T-helper 17 cell (primary cell): Measurements from ENCODE around the gene DNASE2. TPM values are rescaled to one million over a fixed set of nuclear protein-coding genes. Genes with fewer than 3 reads are reported as not detected.
"Not testable (repeated sequence)": the region's sequence is repeated elsewhere in the genome, so short reads cannot be mapped to it uniquely, and the experiment has no call there.

ENCODE experiments used
- ATAC-seq: fragments of 150-1000 bp; cut with Tn5 transposase; 2 replicates; pipeline ENCODE4 v1.10.0; 2021; ENCODE audit warnings: mild to moderate bottlenecking, moderate library complexity
- DNase-seq, 3 donors: peaks; one replicate each; pipeline versions ENCODE4 v3.0.0 to v3.0.0-alpha.2; 2020 to 2021
- H3K9me3 ChIP-seq: one replicate; pipeline ENCODE4 v1.7.0; 2013; ENCODE audit warnings: low read length, mild to moderate bottlenecking; ENCODE audit not compliant: control insufficient read depth, poor library complexity, severe bottlenecking
- H3K27ac Mint-ChIP-seq: one replicate; pipeline ENCODE4 v1.8.0; 2022; ENCODE audit warnings: mild to moderate bottlenecking, moderate library complexity, mixed read lengths
- H3K27me3 Mint-ChIP-seq: one replicate; pipeline ENCODE4 v1.8.0; 2022; ENCODE audit warnings: mixed read lengths
- H3K36me3 Mint-ChIP-seq: one replicate; pipeline ENCODE4 v1.8.0; 2022; ENCODE audit warnings: low read depth, mixed read lengths
- H3K4me1 Mint-ChIP-seq: one replicate; pipeline ENCODE4 v1.8.0; 2022; ENCODE audit warnings: mild to moderate bottlenecking, mixed read lengths
- H3K4me3 Mint-ChIP-seq: one replicate; pipeline ENCODE4 v1.8.0; 2022; ENCODE audit warnings: mild to moderate bottlenecking, moderate library complexity, mixed read lengths
- total RNA-seq, 4 donors: library from RNA in 2 of 4; stranded (reverse) in 2 of 4; gene quantifications; one replicate each; pipeline ENCODE4 v1.2.3 and lab custom pipeline; 2022 to 2026

The DNASE2 gene
- total RNA-seq, 2 donors from 2014 or later: 17.8 to 19.8 TPM

DNA sequence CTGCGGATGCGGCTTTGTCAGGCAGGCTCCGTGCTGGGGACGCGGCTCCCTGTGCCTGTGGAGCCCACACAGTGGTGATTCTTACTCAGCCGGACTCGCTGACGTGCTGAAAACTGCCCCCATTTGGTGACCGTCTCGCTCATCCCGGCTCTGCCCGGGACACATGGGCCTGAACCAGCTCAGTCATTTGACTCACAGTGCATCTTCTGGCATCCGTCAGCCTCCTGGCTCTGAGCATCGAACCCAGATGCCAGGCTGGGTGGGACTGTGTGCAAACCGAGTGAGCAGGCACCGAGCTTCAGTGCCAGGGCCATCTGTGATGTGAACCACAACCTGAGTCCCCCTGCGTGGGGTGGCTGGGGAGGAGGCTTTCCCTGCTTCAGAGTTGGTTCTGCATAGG lies 15.2 kb upstream of the DNASE2 start:
- peaks cover 4% of the 10 kb centered on the region for H3K36me3 Mint-ChIP-seq
- DNase-seq (no peak), ATAC-seq (no peak)
- H3K9me3 ChIP-seq: no peaks in the 10 kb centered on the region
- no peak overlapping the region for H3K27ac Mint-ChIP-seq
- peaks cover 13% of the 10 kb centered on the region for H3K4me1 Mint-ChIP-seq
- H3K4me3 Mint-ChIP-seq: no peak overlapping the region
- no peaks in the 10 kb centered on the region for H3K27me3 Mint-ChIP-seq

DNA sequence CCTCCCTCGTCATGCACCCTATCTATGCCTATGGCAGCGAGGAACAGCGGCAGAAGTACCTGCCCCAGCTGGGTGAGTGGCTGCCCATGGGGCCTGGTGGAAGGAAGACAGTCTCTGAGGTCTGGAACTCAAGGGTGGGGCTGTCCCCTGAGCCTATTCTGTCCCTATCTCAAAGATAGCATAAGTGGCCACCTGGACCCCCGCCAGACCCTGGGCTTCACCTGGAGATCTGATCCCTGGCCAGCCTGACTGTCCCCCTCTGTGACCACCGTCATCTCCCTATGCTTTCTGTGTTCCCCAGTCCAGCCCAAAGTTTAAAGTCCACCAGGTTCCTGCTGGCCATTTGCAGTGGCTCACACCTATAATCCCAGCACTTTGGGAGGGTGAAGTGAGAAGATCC lies 12.3 kb upstream of the DNASE2 start:
- DNase-seq (no peak), ATAC-seq (no peak)
- Mint-ChIP-seq H3K27me3 (no peaks in the 10 kb centered on the region), H3K36me3 (peaks cover 7% of the 10 kb centered on the region), H3K4me3 (peak overlapping the region; percentile 21), H3K4me1 (peaks cover 25% of the 10 kb centered on the region), H3K27ac (peak overlapping the region; percentile 57)
- no peaks in the 10 kb centered on the region for H3K9me3 ChIP-seq

DNA sequence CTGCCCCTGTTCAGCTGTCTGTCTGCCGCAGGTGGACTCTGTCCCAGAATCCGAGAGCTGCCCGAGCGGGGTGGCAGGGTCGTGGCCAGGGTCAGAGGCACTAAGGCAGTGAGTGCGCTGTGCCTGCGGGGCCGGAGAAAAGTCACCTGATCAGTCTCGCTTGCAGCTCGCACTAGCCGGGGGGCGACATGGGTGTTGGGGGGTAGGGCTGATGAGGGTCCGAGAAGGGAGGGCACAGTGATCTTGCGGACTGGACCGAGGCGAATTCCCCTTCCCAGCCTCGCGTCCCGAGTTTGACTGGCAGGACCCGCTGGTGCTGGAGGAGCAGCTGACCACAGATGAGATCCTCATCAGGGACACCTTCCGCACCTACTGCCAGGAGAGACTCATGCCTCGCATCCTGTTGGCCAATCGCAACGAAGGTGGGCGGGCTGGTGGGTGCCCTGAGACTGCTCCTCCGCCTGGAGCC lies 10.3 kb upstream of the DNASE2 start:
- peaks cover 27% of the 10 kb centered on the region for H3K4me1 Mint-ChIP-seq

DNA sequence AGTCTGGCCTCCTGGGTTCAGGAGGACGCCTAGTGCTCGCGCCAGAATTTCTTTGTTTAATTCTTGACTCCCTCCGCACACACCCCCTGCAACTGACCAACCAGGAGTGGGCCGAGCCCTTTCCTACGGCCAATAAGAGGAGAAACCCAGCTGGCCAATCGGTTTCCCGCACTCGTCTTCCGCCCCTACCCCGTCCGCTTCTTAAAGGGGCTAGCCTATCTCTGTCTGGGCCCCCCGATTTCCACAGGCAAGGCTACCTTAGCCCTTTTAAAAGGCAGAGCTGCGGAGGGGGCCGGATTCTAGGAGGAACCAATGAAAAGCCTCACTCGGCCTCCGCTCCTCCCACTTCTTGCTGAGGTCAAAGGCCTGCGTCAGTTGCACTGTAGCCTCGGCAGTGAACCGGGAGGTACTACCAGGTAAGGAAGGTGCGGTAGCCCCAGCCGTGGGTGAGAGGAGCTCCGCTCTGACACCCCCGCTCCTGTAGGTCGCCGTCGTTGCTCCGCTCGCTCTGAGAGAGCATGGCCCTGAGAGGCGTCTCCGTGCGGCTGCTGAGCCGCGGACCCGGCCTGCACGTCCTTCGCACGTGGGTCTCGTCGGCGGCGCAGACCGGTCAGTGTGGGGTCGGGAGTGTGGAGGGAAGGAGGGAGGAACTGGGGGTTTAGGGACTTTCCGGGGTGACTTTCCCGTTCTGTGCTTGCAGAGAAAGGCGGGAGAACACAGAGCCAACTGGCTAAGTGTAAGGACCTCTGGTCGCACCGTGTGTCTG lies 9.7 kb upstream of the DNASE2 start, which contains the start of gene GCDH:
TSS of gene GCDH (plus strand) at position 374 of the 766 bp plus-strand sequence. CDS start at position 519, 145 bp downstream.
- peak within 1 kb of the TSS; percentile 94 for H3K27ac Mint-ChIP-seq
- peaks cover 31% of the 10 kb centered on the region for H3K4me1 Mint-ChIP-seq
- peak; percentile 91 for ATAC-seq
- H3K36me3 Mint-ChIP-seq: peaks cover 7% of the 10 kb centered on the region
- peak; percentile 83 to 92 (median 90) for DNase-seq
- H3K27me3 Mint-ChIP-seq: no peaks in the 10 kb centered on the region
- peak within 1 kb of the TSS; percentile 99 for H3K4me3 Mint-ChIP-seq
- no peaks in the 10 kb centered on the region for H3K9me3 ChIP-seq

More for the DNA sequence above, 10.3 kb upstream of the DNASE2 start:
- DNase-seq: no peak
- Mint-ChIP-seq H3K27me3 (no peaks in the 10 kb centered on the region), H3K36me3 (peaks cover 7% of the 10 kb centered on the region), H3K27ac (peak overlapping the region; percentile 94), H3K4me3 (peak overlapping the region; percentile 99)
- H3K9me3 ChIP-seq: no peaks in the 10 kb centered on the region
- ATAC-seq: no peak

DNA sequence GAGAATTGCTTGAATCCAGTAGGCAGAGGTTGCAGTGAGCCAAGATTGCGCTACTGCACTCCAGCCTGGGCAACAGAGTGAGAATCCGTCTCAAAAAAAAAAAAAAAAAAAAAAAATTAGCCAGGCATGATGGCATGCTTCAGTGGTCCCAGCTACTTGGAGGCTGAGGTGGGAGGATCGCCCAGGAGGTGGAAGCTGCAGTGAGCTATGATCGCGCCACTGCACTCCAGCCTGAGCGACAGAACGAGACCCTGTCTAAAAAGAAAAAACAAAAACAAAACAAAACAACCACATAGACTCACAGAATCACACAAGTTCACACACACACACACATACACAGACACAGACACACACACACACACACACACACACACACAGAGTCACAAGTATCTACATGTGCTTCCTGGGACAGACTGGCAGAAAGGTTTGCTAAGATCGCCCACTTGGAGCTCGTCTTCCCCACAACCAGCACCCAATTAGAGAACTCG lies 9.1 kb upstream of the DNASE2 start:
- peak overlapping the region; percentile 94 for H3K27ac Mint-ChIP-seq
- not testable (repeated sequence) for H3K27me3 Mint-ChIP-seq, H3K9me3 ChIP-seq, H3K36me3 Mint-ChIP-seq, DNase-seq, ATAC-seq
- H3K4me1 Mint-ChIP-seq: peaks cover 31% of the 10 kb centered on the region
- peak overlapping the region; percentile 99 for H3K4me3 Mint-ChIP-seq

DNA sequence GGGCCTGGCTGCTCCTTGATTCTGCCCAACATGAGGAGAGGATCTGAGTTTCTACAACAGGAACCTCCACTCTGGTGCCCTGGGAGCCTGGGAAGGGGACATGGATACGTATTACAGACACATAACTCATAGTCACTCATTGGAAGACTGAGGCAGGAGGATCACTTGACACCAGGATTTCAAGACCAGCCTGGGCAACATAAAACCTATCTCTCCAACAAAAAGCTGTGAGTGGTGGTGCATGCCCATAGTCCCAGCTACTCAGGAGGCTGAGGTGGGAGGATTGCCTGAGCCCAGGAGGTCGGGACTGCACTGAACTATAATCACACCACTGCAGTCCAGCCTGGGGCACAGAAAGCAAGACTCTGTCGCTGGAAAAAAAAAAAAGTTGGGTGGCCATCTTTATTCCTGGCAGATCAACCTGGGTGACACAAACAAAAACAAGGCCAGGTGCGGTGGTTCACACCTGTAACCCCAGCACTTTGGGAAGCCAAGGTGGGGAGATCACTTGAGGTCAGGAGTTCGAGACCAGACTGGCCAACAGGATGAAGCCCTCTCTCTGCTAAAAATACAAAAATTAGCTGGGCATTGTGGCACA lies 6.9 kb upstream of the DNASE2 start:
- DNase-seq: no peak
- peaks cover 25% of the 10 kb centered on the region for H3K4me1 Mint-ChIP-seq
- no peak for ATAC-seq

DNA sequence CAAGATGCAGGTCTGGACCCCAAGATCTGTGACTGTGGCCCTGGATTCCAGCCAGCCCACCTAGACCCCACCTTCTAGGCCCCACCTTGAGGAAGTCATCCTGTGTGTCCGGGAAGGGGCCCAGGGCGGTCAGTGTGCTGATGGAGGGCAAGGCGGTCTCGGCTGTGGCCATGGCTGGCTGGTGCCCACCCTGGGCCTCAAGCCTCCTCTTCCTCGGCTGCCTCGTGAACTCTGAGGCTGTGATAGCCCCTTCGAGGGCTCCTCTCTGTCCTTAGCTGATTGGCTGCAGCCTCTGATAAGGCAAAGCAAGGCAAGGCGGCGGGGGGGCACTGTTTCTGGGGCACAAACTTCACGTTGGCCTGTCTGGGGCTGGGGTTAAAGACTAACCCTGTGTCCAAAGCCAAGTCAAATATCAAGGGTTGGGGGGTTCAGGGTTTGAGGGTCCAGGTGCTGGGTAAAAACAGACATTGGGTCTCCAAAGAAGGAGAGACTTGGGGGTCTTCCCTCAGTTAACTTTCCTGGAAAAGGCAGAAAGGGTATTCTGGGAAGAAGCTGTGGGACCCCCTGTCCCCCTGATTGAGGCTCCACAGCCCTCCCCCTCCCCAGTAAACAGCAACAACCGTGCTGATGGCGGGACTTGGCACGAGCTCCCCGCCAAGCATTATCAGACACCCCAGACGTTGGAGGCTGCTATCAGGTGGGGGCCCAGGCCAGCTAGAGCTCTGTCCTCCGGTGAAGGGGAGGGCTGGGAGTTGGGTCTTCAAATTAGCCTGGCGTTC lies 5.9 kb upstream of the DNASE2 start, which contains the start of gene KLF1:
TSS of gene KLF1 (minus strand) at position 233 of the 779 bp plus-strand sequence. CDS start at position 172, 61 bp downstream.
- H3K27me3 Mint-ChIP-seq: no peaks in the 10 kb centered on the region
- ATAC-seq (no peak), DNase-seq (no peak)
- peaks cover 27% of the 10 kb centered on the region for H3K4me1 Mint-ChIP-seq
- peaks cover 5% of the 10 kb centered on the region for H3K36me3 Mint-ChIP-seq
- no peak within 1 kb of the TSS for H3K27ac Mint-ChIP-seq
- no peaks in the 10 kb centered on the region for H3K9me3 ChIP-seq
- H3K4me3 Mint-ChIP-seq: peak within 1 kb of the TSS; percentile 79

More for the DNA sequence above, 6.9 kb upstream of the DNASE2 start:
- H3K27me3 Mint-ChIP-seq: no peaks in the 10 kb centered on the region
- no peaks in the 10 kb centered on the region for H3K9me3 ChIP-seq
- no peak overlapping the region for H3K27ac Mint-ChIP-seq
- no peak overlapping the region for H3K4me3 Mint-ChIP-seq
- H3K36me3 Mint-ChIP-seq: peaks cover 2% of the 10 kb centered on the region

DNA sequence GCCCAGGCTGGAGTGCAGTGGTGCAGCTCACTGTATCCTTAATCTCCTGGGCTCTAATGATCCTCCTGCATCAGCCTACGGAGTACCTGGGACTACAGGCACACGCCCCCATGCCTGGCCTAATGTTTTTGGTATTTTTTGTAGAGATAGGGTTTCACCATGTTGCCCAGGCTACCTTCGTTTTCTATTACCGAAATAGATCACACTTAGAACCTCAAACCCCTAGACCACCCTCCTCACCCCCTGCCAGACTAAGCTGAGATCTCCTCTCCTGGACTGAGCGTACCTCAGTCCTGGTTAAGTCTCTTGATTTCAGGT lies 5.4 kb upstream of the DNASE2 start:
- H3K9me3 ChIP-seq: no peaks in the 10 kb centered on the region
- Mint-ChIP-seq H3K36me3 (peaks cover 5% of the 10 kb centered on the region), H3K4me3 (peak overlapping the region; percentile 79), H3K27ac (no peak overlapping the region), H3K27me3 (no peaks in the 10 kb centered on the region), H3K4me1 (peaks cover 26% of the 10 kb centered on the region)
- ATAC-seq (no peak), DNase-seq (no peak)

DNA sequence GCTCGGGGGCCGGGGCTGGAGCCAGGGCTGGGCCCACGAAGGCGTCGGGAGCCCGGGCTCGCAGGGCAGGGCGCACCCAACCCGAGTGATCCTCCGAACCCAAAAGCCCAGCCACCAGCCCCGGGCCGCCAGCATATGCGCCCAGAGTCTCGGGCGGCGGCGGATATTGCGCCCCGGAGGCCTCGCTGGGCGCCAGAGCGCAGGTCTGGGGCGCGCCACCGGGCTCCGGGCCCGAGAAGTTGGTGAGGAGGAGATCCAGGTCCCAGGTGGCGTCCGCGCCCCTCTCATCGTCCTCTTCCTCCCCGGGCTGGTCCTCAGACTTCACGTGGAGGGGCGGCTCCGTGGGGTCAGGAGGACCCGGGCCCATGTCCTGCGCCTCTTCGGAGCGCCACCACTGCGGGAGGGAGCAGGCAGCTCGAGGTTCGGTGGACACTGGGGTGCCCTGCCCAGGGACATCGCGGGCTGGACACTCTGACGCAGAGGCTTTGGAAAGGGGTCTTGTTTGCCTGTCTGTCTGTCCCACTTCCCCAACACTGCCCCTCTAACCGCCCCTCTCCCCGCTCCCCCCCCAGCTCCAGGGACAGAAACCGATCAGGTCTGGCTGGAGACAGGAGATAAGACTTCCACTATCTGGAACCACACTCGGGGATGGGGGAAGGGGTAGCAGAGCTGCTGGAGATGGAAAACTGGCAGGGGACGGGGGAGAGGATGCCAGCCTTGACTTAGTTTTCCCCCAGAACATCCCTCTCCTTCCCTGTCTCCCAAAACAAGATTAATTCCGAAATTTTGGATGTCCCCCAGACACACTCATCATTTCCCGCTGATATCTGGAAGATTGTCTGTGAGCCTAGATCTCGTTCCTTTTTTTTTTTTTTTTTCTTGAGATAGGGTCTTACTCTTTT lies 4.8 kb upstream of the DNASE2 start:
- Mint-ChIP-seq H3K4me1 (peaks cover 23% of the 10 kb centered on the region), H3K27ac (no peak overlapping the region), H3K4me3 (peak overlapping the region; percentile 79), H3K27me3 (no peaks in the 10 kb centered on the region), H3K36me3 (peaks cover 3% of the 10 kb centered on the region)
- no peak for DNase-seq
- H3K9me3 ChIP-seq: no peaks in the 10 kb centered on the region
- no peak for ATAC-seq

DNA sequence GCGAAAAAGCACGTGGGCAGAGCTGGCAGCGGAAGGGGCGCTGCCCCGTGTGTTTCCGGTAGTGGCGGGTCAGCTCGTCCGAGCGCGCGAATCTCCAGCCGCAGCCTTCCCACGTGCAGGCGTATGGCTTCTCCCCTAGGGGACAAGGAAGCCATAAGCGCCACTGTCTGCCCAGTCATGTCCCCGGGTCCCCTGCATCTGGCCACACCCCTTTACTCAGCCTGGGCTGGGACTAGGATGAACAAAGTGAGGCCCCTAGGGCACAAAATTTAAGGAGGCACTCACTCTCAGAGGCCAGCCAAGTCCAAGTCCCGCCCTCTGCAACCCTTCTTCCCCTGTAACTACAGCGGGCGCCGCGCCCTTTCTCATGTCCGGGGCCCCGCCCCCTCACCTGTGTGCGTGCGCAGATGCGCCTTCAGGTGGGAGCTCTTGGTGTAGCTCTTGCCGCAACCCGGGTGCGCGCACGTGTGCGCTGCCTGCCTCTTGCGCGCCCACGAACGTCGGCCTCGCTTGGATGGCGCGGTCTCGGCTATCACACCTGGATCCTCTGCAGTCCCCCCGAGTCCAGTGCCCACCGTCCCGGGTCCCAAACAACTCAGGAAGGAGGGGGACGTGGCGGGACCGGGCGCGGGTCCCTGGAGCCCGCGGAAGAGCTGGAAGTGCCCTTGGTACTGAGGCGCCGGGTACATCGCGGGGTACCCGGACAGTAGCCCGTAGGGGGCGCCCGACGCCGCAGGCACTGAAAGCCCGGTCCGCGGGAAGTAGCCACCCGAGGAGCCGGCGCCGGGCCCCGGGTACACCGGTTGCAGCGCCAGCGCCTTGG lies 3.9 kb upstream of the DNASE2 start:
- Mint-ChIP-seq H3K27me3 (no peaks in the 10 kb centered on the region), H3K4me1 (peaks cover 24% of the 10 kb centered on the region), H3K36me3 (peaks cover 2% of the 10 kb centered on the region), H3K27ac (peak overlapping the region; percentile 0), H3K4me3 (peak overlapping the region; percentile 78)
- DNase-seq (peak; percentile 71 to 79 (median 72)), ATAC-seq (peak; percentile 78)
- H3K9me3 ChIP-seq: no peaks in the 10 kb centered on the region

DNA sequence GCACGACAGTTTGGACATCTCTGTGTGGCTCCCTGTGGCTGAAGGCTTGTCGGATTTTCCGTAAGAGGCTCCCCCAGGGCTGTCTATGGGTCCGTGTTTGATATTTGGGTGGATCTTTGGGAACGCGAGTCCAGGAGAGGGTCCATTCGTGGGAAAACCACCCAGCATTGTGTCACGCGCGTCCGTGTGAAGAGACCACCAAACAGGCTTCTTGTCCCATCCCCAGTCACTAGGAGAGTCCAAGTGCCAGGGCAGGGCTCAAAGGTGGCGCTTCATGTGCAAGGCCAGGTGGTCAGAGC lies 3.3 kb upstream of the DNASE2 start:
- no peaks in the 10 kb centered on the region for H3K27me3 Mint-ChIP-seq
- DNase-seq: no peak
- no peaks in the 10 kb centered on the region for H3K9me3 ChIP-seq
- peak overlapping the region; percentile 0 for H3K27ac Mint-ChIP-seq
- no peak for ATAC-seq
- peak overlapping the region; percentile 78 for H3K4me3 Mint-ChIP-seq
- H3K4me1 Mint-ChIP-seq: peaks cover 25% of the 10 kb centered on the region
- peaks cover 2% of the 10 kb centered on the region for H3K36me3 Mint-ChIP-seq

DNA sequence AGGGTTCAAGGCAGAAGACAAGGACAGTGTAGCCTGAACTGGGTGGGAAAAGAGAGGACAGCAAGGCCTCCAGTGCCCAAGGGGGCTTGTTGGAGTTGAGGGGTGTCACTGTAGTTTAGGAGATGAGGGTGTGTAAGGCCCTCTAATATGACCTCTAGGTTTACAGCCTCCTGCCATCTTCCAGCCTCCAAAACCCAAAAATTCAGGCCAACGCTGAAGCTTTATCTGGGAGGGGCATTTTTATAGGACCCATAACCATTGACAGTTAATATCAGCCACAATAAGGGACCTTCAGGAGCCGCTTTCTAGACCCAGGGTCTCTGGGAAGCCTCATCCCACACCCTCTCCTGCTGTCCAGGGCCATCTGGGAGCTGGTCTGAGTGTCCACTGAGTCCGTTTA lies 3.0 kb upstream of the DNASE2 start:
- H3K9me3 ChIP-seq: no peaks in the 10 kb centered on the region
- Mint-ChIP-seq H3K4me3 (no peak overlapping the region), H3K27ac (no peak overlapping the region)

More for the DNA sequence above, 3.0 kb upstream of the DNASE2 start:
- H3K27me3 Mint-ChIP-seq: no peaks in the 10 kb centered on the region
- H3K4me1 Mint-ChIP-seq: peaks cover 27% of the 10 kb centered on the region
- no peak for ATAC-seq
- peaks cover 2% of the 10 kb centered on the region for H3K36me3 Mint-ChIP-seq
- DNase-seq: no peak
